Transverse colon (tissue), 4 donors: ENCODE results near the gene RIPPLY1. TPM values are rescaled to one million over a fixed set of nuclear protein-coding genes. Genes with fewer than 3 reads are reported as not detected.

Experiments used
- DNase-seq: peaks from one replicate; pipeline ENCODE4 v3.0.0-alpha.2; 2019
- H3K27ac ChIP-seq, 4 donors: fragments of 200-600 bp; sonication (generic); 2 replicates each; pipeline ENCODE4 v1.5.1; 2016 to 2018; ENCODE audit warnings: inconsistent platforms in 4 of 4
- H3K27me3 ChIP-seq: fragments of 200-600 bp; sonication (generic); 2 replicates; pipeline ENCODE4 v1.5.1; 2017; ENCODE audit warnings: inconsistent platforms
- H3K36me3 ChIP-seq, 4 donors: fragments of 200-600 bp; sonication (generic); 2 replicates each; pipeline ENCODE4 v1.5.1; 2017 to 2019; ENCODE audit warnings: inconsistent platforms in 4 of 4
- H3K4me1 ChIP-seq, 4 donors: fragments of 200-600 bp; sonication (generic); 2 replicates each; pipeline ENCODE4 v1.5.1; 2017 to 2020; ENCODE audit warnings: inconsistent platforms in 4 of 4
- H3K4me3 ChIP-seq, 4 donors: fragments of 200-600 bp; sonication (generic); 1 replicate in 1 of 4; 2 replicates in 3 of 4; pipeline versions ENCODE4 v1.5.1 to v1.6.1; 2017 to 2019; ENCODE audit warnings: inconsistent platforms in 4 of 4
- H3K9me3 ChIP-seq, 2 donors: fragments of 200-600 bp; sonication (generic); 2 replicates each; pipeline ENCODE4 v1.5.1; 2017 to 2019; ENCODE audit warnings: inconsistent platforms in 2 of 2
- EP300 ChIP-seq: sonication (generic); formaldehyde crosslinking; IDR thresholded peaks from one replicate; pipeline ENCODE4 v1.6.1; 2017; ENCODE audit warnings: antibody characterized with exemption, low read depth
- POLR2A ChIP-seq: fragments of 450-650 bp; IDR thresholded peaks from one replicate; pipeline ENCODE4 v1.6.1; 2016; ENCODE audit warnings: antibody characterized with exemption, mild to moderate bottlenecking, moderate library complexity
- POLR2AphosphoS5 ChIP-seq, 3 donors: sonication (generic); formaldehyde crosslinking; IDR thresholded peaks; one replicate each; pipeline ENCODE4 v1.6.1; 2016; ENCODE audit warnings: antibody characterized with exemption in 3 of 3
- WGBS, 2 donors: methylation state at CpG; one replicate each; pipeline ENCODE4 v1.1.5; 2018; ENCODE audit warnings: low coverage in 1 of 2; 5-methylcytosine and 5-hydroxymethylcytosine counted together
- in situ Hi-C, 4 donors: fragments of 200-750 bp; cut with MboI; loops; one replicate each; pipeline versions ENCODE4 v1.15.0 to v1.15.1; 2017; ENCODE audit warnings: low sequenced_read_pairs in 3 of 4, low pct_ligation_motif_present in 1 of 4, low pct_unique_long_range_greater_than_20kb in 1 of 4
- intact Hi-C: fragments of 100-400 bp; cut with DNase I; formaldehyde crosslinking; loops from one replicate; pipeline ENCODE4 v1.15.1; 2023; ENCODE audit warnings: low total_unique reads
- total RNA-seq, 4 donors: library from RNA; depleted of rRNA; stranded (reverse); fragments of >200 nt; gene quantifications; one replicate each; pipeline ENCODE4 v1.1.0, GENCODE V29; 2016
- TF ChIP-seq, protein P1 (sequence below), 5 experiments: fragments of 200-600 bp in 3 of 5; fragments of 450-650 bp in 2 of 5; sonication (generic) in 3 of 5; IDR thresholded peaks; 1 replicate in 2 of 5; 2 replicates in 3 of 5; pipeline ENCODE4 v1.5.1; 2016 to 2017; ENCODE audit warnings: antibody characterized with exemption in 5 of 5, inconsistent platforms in 3 of 5, mild to moderate bottlenecking in 2 of 5, moderate library complexity in 1 of 5

The RIPPLY1 gene
- total RNA-seq, 4 donors from 2014 or later = not detected

- H3K36me3 ChIP-seq = no peaks in the 10 kb centered on the region
- H3K4me1 ChIP-seq = no peaks in the 10 kb centered on the region
- H3K27ac ChIP-seq = no peak overlapping the region
- TF ChIP-seq, protein P1, sequence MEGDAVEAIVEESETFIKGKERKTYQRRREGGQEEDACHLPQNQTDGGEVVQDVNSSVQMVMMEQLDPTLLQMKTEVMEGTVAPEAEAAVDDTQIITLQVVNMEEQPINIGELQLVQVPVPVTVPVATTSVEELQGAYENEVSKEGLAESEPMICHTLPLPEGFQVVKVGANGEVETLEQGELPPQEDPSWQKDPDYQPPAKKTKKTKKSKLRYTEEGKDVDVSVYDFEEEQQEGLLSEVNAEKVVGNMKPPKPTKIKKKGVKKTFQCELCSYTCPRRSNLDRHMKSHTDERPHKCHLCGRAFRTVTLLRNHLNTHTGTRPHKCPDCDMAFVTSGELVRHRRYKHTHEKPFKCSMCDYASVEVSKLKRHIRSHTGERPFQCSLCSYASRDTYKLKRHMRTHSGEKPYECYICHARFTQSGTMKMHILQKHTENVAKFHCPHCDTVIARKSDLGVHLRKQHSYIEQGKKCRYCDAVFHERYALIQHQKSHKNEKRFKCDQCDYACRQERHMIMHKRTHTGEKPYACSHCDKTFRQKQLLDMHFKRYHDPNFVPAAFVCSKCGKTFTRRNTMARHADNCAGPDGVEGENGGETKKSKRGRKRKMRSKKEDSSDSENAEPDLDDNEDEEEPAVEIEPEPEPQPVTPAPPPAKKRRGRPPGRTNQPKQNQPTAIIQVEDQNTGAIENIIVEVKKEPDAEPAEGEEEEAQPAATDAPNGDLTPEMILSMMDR (IDR thresholded peaks at IDR 0.05) = no peak
- no peak for TF ChIP-seq POLR2AphosphoS5 (IDR thresholded peaks at IDR 0.05)
- no peak for TF ChIP-seq POLR2A
- no peak for TF ChIP-seq EP300
- in situ Hi-C loops (no loop called here), intact Hi-C loops (no loop called here)
- no peaks in the 10 kb centered on the region for H3K9me3 ChIP-seq
- no peaks in the 10 kb centered on the region for H3K27me3 ChIP-seq
- no peak for DNase-seq
- WGBS, 2 donors = 71% methylated on average over 3 of the region's 3 CpGs; no CpG with 5 or more reads in 1 of the 2 donors
- H3K4me3 ChIP-seq = no peak overlapping the region
Measured at GRCh38 chrX:106939566-106939965, 36.4 kb upstream of the RIPPLY1 start.

DNA sequence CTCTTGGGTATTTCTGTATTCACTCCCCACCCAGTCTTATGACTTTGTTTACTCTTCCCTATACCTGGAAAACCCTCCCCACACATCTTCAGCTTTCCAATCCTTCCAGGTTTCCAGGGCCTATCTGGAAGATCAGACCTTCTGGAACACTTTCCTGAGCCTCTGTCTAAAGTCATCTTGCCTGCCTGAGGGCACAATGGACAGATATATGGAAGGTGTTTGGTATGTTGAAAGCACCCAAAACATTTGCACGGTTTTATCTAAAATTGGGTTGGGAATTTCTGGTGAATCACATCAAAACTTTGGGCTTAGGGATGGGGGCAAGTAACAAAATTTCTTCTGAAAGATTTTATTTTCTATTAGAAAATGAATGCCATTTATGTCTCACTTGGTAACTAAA is 33.1 kb upstream of the RIPPLY1 start:
- in situ Hi-C loops = no loop called here

GRCh38 chrX:106935175-106935574 is 32.0 kb upstream of the RIPPLY1 start:
- intact Hi-C loops (no loop called here), in situ Hi-C loops (no loop called here)
- Histone ChIP-seq H3K4me3 (no peak overlapping the region), H3K9me3 (no peaks in the 10 kb centered on the region), H3K27me3 (no peaks in the 10 kb centered on the region), H3K4me1 (peaks cover 0 to 9% (median 0%) of the 10 kb centered on the region in 4 donors), H3K36me3 (no peaks in the 10 kb centered on the region), H3K27ac (no peak overlapping the region)
- TF ChIP-seq EP300 (no peak), POLR2A (no peak), POLR2AphosphoS5 (IDR thresholded peaks at IDR 0.05) (no peak)
- TF ChIP-seq, protein P1 (IDR thresholded peaks at IDR 0.05) = no peak
- no peak for DNase-seq
- WGBS, 2 donors = 43 to 54% methylated on average over 1 to 4 of the region's 4 CpGs

More for the DNA sequence above, 33.1 kb upstream of the RIPPLY1 start:
- TF ChIP-seq, protein P1 (IDR thresholded peaks at IDR 0.05) = no peak
- TF ChIP-seq POLR2AphosphoS5 (IDR thresholded peaks at IDR 0.05) (no peak), POLR2A (no peak), EP300 (no peak)
- peaks cover 0 to 9% (median 0%) of the 10 kb centered on the region in 4 donors for H3K4me1 ChIP-seq
- H3K36me3 ChIP-seq = no peaks in the 10 kb centered on the region
- no peaks in the 10 kb centered on the region for H3K9me3 ChIP-seq
- intact Hi-C loops = no loop called here
- DNase-seq = no peak
- no peaks in the 10 kb centered on the region for H3K27me3 ChIP-seq
- WGBS, 2 donors = 50% methylated on average over 1 of the region's 1 CpG; no CpG with 5 or more reads in 1 of the 2 donors
- H3K27ac ChIP-seq = no peak overlapping the region
- H3K4me3 ChIP-seq = no peak overlapping the region

GRCh38 chrX:106933538-106933961 is 30.4 kb upstream of the RIPPLY1 start:
- no peak for DNase-seq
- in situ Hi-C loops (no loop called here), intact Hi-C loops (no loop called here)
- H3K27me3 ChIP-seq = no peaks in the 10 kb centered on the region
- H3K27ac ChIP-seq = no peak overlapping the region
- 34% methylated on average over 3 of the region's 3 CpGs; no CpG with 5 or more reads in 1 of the 2 donors for WGBS, 2 donors
- H3K4me3 ChIP-seq = no peak overlapping the region
- H3K9me3 ChIP-seq = no peaks in the 10 kb centered on the region
- TF ChIP-seq POLR2AphosphoS5 (IDR thresholded peaks at IDR 0.05) (no peak), POLR2A (no peak), EP300 (no peak)
- TF ChIP-seq, protein P1 (IDR thresholded peaks at IDR 0.05) = no peak
- no peaks in the 10 kb centered on the region for H3K36me3 ChIP-seq
- H3K4me1 ChIP-seq = peaks cover 0 to 9% (median 0%) of the 10 kb centered on the region in 4 donors
